ENCODE results near the gene PSMD6. TPM values are rescaled to one million over a fixed set of nuclear protein-coding genes. Genes with fewer than 3 reads are reported as not detected.

Gene PSMD6
- total and polyA plus RNA-seq, 10 donors = 49.0 to 75.8 (median 59.6) TPM

DNA sequence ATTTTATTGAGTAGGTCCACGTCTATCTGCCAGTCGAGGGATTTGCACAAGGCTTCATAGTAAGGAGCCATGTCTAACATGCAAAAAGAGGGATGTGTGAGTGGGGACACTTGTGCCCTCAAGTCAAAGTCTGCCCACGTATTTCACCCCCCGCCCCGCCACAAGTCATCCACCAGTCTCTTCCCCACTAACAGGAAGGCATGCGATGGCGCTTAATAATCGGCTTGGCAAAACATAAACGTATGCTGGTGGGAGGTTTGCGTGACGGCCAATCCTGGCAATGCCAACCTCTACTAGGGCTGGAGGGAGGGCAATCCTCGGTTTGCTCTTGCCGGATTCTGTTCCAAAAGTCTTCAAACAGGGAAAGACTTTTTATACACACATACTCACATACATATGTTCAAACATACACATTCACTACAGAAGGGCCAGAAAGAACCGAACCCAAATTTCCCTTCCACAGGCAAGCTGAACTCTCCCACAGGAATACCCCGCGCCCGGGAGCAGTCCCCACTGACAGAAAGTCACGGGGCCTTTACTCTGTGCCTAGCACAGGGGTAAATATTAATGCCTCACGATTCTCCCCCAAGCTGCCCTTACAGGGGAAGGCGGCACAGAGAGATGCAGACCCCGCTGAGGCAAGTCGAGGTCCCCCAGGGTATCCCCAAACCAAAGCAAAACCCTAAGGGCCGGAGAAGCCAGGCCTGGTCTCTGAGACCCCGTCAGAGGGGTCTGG is 675 bp downstream of the PSMD6 start:
- DNase-seq = peak; percentile 76
- peaks cover 0 to 8% (median 0%) of the 10 kb centered on the region in 7 donors for H3K27me3 ChIP-seq (replicated peaks in 1 of 7)
- H3K36me3 ChIP-seq = peaks cover 0 to 46% (median 30%) of the 10 kb centered on the region in 6 donors
- 14 to 25% (median 20%) methylated on average over 19 to 24 of the region's 24 CpGs for WGBS, 5 donors
- TF ChIP-seq POLR2AphosphoS5 (IDR thresholded peaks at IDR 0.05) (no peak), CTCF (IDR thresholded peaks at IDR 0.05 in 8 of 11, conservative IDR thresholded peaks at IDR 0.05 in 3 of 11) (no peak), POLR2A (IDR thresholded peaks at IDR 0.05) (no peak)
- peak overlapping the region; percentile 72 to 89 (median 86) for H3K27ac ChIP-seq
- H3K4me3 ChIP-seq = peak overlapping the region; percentile 62 to 97 (median 79)
- intact Hi-C loops (cut with DNase I; ENCODE audit: low total_unique reads) = no loop called here
- H3K9me3 ChIP-seq = no peaks in the 10 kb centered on the region
- peaks cover 18 to 48% (median 37%) of the 10 kb centered on the region in 6 donors for H3K4me1 ChIP-seq

DNA sequence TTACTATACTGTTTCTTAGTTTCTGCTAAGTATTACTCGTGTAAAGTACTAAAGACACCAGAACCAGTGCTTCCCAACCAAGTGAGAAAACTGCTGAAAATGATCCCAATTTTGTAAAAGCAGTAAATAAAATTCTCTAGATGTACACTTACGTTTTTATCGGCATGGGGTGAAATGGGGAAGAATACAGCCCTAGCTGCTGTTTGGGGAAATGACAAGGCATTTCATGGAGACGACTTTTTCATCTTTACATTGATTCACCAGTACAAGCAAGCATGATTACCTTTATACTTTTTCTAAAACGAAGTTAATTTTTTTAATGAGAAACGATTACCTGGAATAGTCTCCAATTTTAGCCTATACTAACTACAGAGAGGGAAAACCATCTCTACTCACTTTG is 1.4 kb downstream of the PSMD6 start:
- intact Hi-C loops (cut with DNase I; ENCODE audit: low total_unique reads) = no loop called here
- 51 to 63% (median 54%) methylated on average over 6 of the region's 6 CpGs for WGBS, 5 donors
- H3K4me1 ChIP-seq = peaks cover 18 to 55% (median 37%) of the 10 kb centered on the region in 6 donors
- TF ChIP-seq CTCF (IDR thresholded peaks at IDR 0.05 in 8 of 11, conservative IDR thresholded peaks at IDR 0.05 in 3 of 11) (peak in 1 of 11 experiments; percentile 20), POLR2A (IDR thresholded peaks at IDR 0.05) (no peak)
- H3K27me3 ChIP-seq (replicated peaks in 1 of 7) = peaks cover 0 to under 1% (median 0%) of the 10 kb centered on the region in 7 donors
- H3K9me3 ChIP-seq = no peaks in the 10 kb centered on the region
- peak overlapping the region in 6 of 8 donors; percentile 62 to 97 (median 84) for H3K4me3 ChIP-seq
- DNase-seq = no peak
- peaks cover 0 to 53% (median 37%) of the 10 kb centered on the region in 6 donors for H3K36me3 ChIP-seq
- H3K27ac ChIP-seq = peak overlapping the region in 5 of 8 donors; percentile 85 to 89 (median 87)

DNA sequence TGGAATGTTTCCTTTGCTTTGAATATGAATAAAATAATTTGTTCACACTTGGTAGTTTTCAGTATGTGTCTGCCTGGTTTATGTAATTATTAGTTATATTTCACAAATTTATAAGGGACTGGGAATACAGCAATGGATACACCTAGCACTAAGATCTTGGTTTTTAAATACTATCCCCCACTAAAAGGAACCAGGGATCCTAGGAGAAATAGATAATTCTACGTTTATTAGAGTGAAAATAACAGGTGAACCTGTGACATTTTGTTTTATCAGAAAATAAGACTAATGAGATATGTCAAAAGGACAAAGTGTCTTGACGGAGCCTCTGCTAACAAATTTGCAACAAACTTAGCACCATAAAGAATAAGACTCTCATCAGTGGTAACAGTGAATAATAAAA is 3.4 kb downstream of the PSMD6 start:
- Histone ChIP-seq H3K4me3 (no peak overlapping the region), H3K36me3 (peaks cover 0 to 73% (median 56%) of the 10 kb centered on the region in 6 donors), H3K9me3 (no peaks in the 10 kb centered on the region), H3K27me3 (replicated peaks in 1 of 7) (no peaks in the 10 kb centered on the region), H3K4me1 (peaks cover 18 to 67% (median 37%) of the 10 kb centered on the region in 6 donors), H3K27ac (no peak overlapping the region)
- intact Hi-C loops (cut with DNase I; ENCODE audit: low total_unique reads) = no loop called here
- TF ChIP-seq POLR2AphosphoS5 (IDR thresholded peaks at IDR 0.05) = no peak
- no peak for TF ChIP-seq CTCF (IDR thresholded peaks at IDR 0.05 in 8 of 11, conservative IDR thresholded peaks at IDR 0.05 in 3 of 11)
- no peak for TF ChIP-seq POLR2A (IDR thresholded peaks at IDR 0.05)
- WGBS, 5 donors = 89 to 97% (median 95%) methylated on average over 2 of the region's 2 CpGs
- no peak for DNase-seq

DNA sequence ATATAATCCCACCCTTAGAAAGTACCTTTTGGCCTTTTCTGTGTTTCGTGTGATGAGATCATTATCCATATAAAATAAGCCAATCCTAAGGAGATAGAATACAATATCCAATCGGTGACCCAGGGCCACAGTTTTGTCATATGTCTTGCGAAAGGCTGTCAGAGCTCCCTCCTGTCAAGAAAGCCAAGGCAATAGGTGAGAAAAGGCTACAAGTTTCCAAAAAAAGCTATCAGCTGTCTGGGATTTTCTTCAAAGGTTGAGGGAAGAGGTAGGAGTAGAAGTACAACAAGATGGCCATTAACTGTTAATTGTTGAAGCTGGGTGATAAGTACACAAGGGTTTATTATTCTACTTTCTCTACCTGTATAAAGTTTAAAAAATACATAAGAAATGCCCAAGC is 4.0 kb downstream of the PSMD6 start:
- Histone ChIP-seq H3K4me3 (no peak overlapping the region), H3K9me3 (no peaks in the 10 kb centered on the region), H3K4me1 (peaks cover 18 to 67% (median 37%) of the 10 kb centered on the region in 6 donors), H3K27me3 (replicated peaks in 1 of 7) (no peaks in the 10 kb centered on the region), H3K27ac (no peak overlapping the region), H3K36me3 (peaks cover 0 to 79% (median 62%) of the 10 kb centered on the region in 6 donors)
- no peak for TF ChIP-seq POLR2AphosphoS5 (IDR thresholded peaks at IDR 0.05)
- no peak for TF ChIP-seq CTCF (IDR thresholded peaks at IDR 0.05 in 8 of 11, conservative IDR thresholded peaks at IDR 0.05 in 3 of 11)
- TF ChIP-seq POLR2A (IDR thresholded peaks at IDR 0.05) = no peak
- intact Hi-C loops (cut with DNase I; ENCODE audit: low total_unique reads) = no loop called here
- no peak for DNase-seq
- 88 to 93% (median 89%) methylated on average over 3 of the region's 3 CpGs for WGBS, 5 donors

Data from spleen (tissue), 11 donors.